ENCODE data around the gene CRTC1. TPM values are rescaled to one million over a fixed set of nuclear protein-coding genes. Genes with fewer than 3 reads are reported as not detected.

Gene CRTC1
- total RNA-seq, 3 donors from 2014 or later, result 11.5 to 15.1 (median 12.5) TPM

GRCh38 chr19:18654469-18654868 lies 29.0 kb upstream of the CRTC1 start:
- DNase-seq (no peak), ATAC-seq (no peak)
- no peak overlapping the region for H3K4me3 ChIP-seq
- H3K9me3 ChIP-seq, result no peaks in the 10 kb centered on the region
- intact Hi-C loops (cut with DNase I, micrococcal nuclease), result no loop called here
- H3K36me3 ChIP-seq (ENCODE audit: low read depth), result no peaks in the 10 kb centered on the region
- no peaks in the 10 kb centered on the region for H3K4me1 ChIP-seq (ENCODE audit: low read depth)
- TF ChIP-seq CTCF (IDR thresholded peaks at IDR 0.05), result no peak

GRCh38 chr19:18655173-18655844 lies 28.2 kb upstream of the CRTC1 start:
- ATAC-seq (no peak), DNase-seq (no peak)
- intact Hi-C loops (cut with DNase I, micrococcal nuclease), result no loop called here
- no peaks in the 10 kb centered on the region for H3K9me3 ChIP-seq
- no peak for TF ChIP-seq CTCF (IDR thresholded peaks at IDR 0.05)
- H3K4me3 ChIP-seq, result no peak overlapping the region
- H3K4me1 ChIP-seq (ENCODE audit: low read depth), result no peaks in the 10 kb centered on the region
- no peaks in the 10 kb centered on the region for H3K36me3 ChIP-seq (ENCODE audit: low read depth)

GRCh38 chr19:18656337-18657086 lies 27.0 kb upstream of the CRTC1 start:
- Histone ChIP-seq H3K36me3 (ENCODE audit: low read depth) (no peaks in the 10 kb centered on the region), H3K4me3 (no peak overlapping the region), H3K9me3 (no peaks in the 10 kb centered on the region), H3K4me1 (ENCODE audit: low read depth) (no peaks in the 10 kb centered on the region)
- intact Hi-C loops (cut with DNase I, micrococcal nuclease), result no loop called here
- DNase-seq, result no peak
- no peak for TF ChIP-seq CTCF (IDR thresholded peaks at IDR 0.05)
- ATAC-seq, result no peak

- Histone ChIP-seq H3K4me1 (ENCODE audit: low read depth) (no peaks in the 10 kb centered on the region), H3K9me3 (no peaks in the 10 kb centered on the region), H3K4me3 (no peak overlapping the region), H3K36me3 (ENCODE audit: low read depth) (no peaks in the 10 kb centered on the region)
- intact Hi-C loops (cut with DNase I, micrococcal nuclease), result no loop called here
- DNase-seq (no peak), ATAC-seq (peak; percentile 9)
- TF ChIP-seq CTCF (IDR thresholded peaks at IDR 0.05), result no peak
These were observed 25.7 kb upstream of the CRTC1 start for GRCh38 chr19:18657590-18658365.

- Histone ChIP-seq H3K36me3 (ENCODE audit: low read depth) (no peaks in the 10 kb centered on the region), H3K9me3 (no peaks in the 10 kb centered on the region), H3K4me1 (ENCODE audit: low read depth) (no peaks in the 10 kb centered on the region), H3K4me3 (no peak overlapping the region)
- ATAC-seq, result no peak
- TF ChIP-seq CTCF (IDR thresholded peaks at IDR 0.05), result no peak
- DNase-seq, result no peak
- intact Hi-C loops (cut with DNase I, micrococcal nuclease), result no loop called here
These were observed 25.1 kb upstream of the CRTC1 start for GRCh38 chr19:18658366-18658855.
